ENCODE results near the gene CD6. TPM values are rescaled to one million over a fixed set of nuclear protein-coding genes. Genes with fewer than 3 reads are reported as not detected.
A peak's percentile ranks its signal among the peaks of the same experiment; 100 is the strongest.

CD6 gene
- polyA plus RNA-seq (2013, experiment 1 of 2), result 0.21 TPM
- polyA plus RNA-seq (2013, experiment 2 of 2), result 0.24 TPM

- Histone ChIP-seq H3K27me3 (ENCODE audit: control insufficient read depth in 3 of 3, insufficient read depth in 3 of 3, low read depth in 1 of 3, low read length in 3 of 3) (peaks cover 0 to 43% (median 2%) of the 10 kb centered on the region in 3 experiments), H2AFZ (ENCODE audit: low read length) (no peak within 1 kb of the TSS), H2BK5ac (ENCODE audit: low read length) (peak within 1 kb of the TSS; percentile 16), H3K4me2 (ENCODE audit: insufficient read depth, low read length, poor library complexity, severe bottlenecking) (no peak within 1 kb of the TSS), H3K79me1 (ENCODE audit: low read depth, low read length) (no peaks in the 10 kb centered on the region), H4K8ac (ENCODE audit: low read depth, low read length) (no peak within 1 kb of the TSS), H3K18ac (ENCODE audit: low read length) (peak within 1 kb of the TSS; percentile 53), H4K91ac (ENCODE audit: low read depth, low read length, poor library complexity) (peak within 1 kb of the TSS; percentile 20), H3K14ac (ENCODE audit: low read length) (no peak within 1 kb of the TSS), H2BK12ac (ENCODE audit: low read length) (no peak within 1 kb of the TSS), H2BK15ac (ENCODE audit: low read length) (no peak within 1 kb of the TSS), H3K4me1 (ENCODE audit: control insufficient read depth in 2 of 2, insufficient read depth in 1 of 2, low read depth in 1 of 2, low read length in 2 of 2) (peaks cover 0 to 3% of the 10 kb centered on the region in 2 donors), H3K9me3 (replicated peaks in 1 of 2; ENCODE audit: control insufficient read depth in 2 of 2, insufficient read depth in 1 of 2, low read depth in 1 of 2, low read length in 2 of 2) (peaks cover 0 to 2% of the 10 kb centered on the region in 2 donors), H3K36me3 (replicated peaks in 1 of 2; ENCODE audit: control insufficient read depth in 2 of 2, insufficient read depth in 2 of 2, low read length in 2 of 2) (no peaks in the 10 kb centered on the region), H3K27ac (replicated peaks; ENCODE audit: low read length) (no peak within 1 kb of the TSS), H3K4ac (ENCODE audit: low read length) (no peak within 1 kb of the TSS), H3K4me3 (ENCODE audit: low read length in 2 of 2) (peak within 1 kb of the TSS in 1 of 2 donors; percentile 9), H2BK120ac (ENCODE audit: low read depth, low read length) (peak within 1 kb of the TSS; percentile 73), H3K9ac (ENCODE audit: low read depth, low read length, poor library complexity) (no peak within 1 kb of the TSS), H2AK5ac (ENCODE audit: low read depth, low read length) (peak within 1 kb of the TSS; percentile 60), H3K23ac (ENCODE audit: low read depth, low read length, poor library complexity) (peak within 1 kb of the TSS; percentile 6)
- no peak for DNase-seq (ENCODE audit: low spot score)
- WGBS, 2 donors (ENCODE audit: extremely low coverage in 2 of 2, insufficient read length in 2 of 2, insufficient replicate concordance in 1 of 2), result no CpG with 5 or more reads among the region's 16 CpGs
These were observed at the start of gene CD6 for GRCh38 chr11:60971520-60971919. Gene CD6, plus strand, starts transcription at chr11:60971680. Its CDS starts 186 bp downstream, at chr11:60971866.

- no peak overlapping the region for H3K23ac ChIP-seq (ENCODE audit: low read depth, low read length, poor library complexity)
- no peak for DNase-seq (ENCODE audit: low spot score)
- WGBS, 2 donors (ENCODE audit: extremely low coverage in 2 of 2, insufficient read length in 2 of 2, insufficient replicate concordance in 1 of 2), result no CpG with 5 or more reads among the region's 23 CpGs
These were observed 49.6 kb upstream of the CD6 start for GRCh38 chr11:60921777-60922335.

GRCh38 chr11:60922906-60923305 lies 48.6 kb upstream of the CD6 start:
- H2AK5ac ChIP-seq (ENCODE audit: low read depth, low read length), result no peak overlapping the region
- no peak overlapping the region for H2BK12ac ChIP-seq (ENCODE audit: low read length)
- H3K23ac ChIP-seq (ENCODE audit: low read depth, low read length, poor library complexity), result no peak overlapping the region
- no peak for DNase-seq (ENCODE audit: low spot score)
- no CpG with 5 or more reads among the region's 6 CpGs for WGBS, 2 donors (ENCODE audit: extremely low coverage in 2 of 2, insufficient read length in 2 of 2, insufficient replicate concordance in 1 of 2)
- no peak overlapping the region for H4K91ac ChIP-seq (ENCODE audit: low read depth, low read length, poor library complexity)
- H3K4ac ChIP-seq (ENCODE audit: low read length), result no peak overlapping the region
- H2AFZ ChIP-seq (ENCODE audit: low read length), result no peak overlapping the region
- no peak overlapping the region for H3K4me2 ChIP-seq (ENCODE audit: insufficient read depth, low read length, poor library complexity, severe bottlenecking)
- no peaks in the 10 kb centered on the region for H3K9me3 ChIP-seq (replicated peaks in 1 of 2; ENCODE audit: control insufficient read depth in 2 of 2, insufficient read depth in 1 of 2, low read depth in 1 of 2, low read length in 2 of 2)
- H3K4me1 ChIP-seq (ENCODE audit: control insufficient read depth in 2 of 2, insufficient read depth in 1 of 2, low read depth in 1 of 2, low read length in 2 of 2), result peaks cover 11 to 15% of the 10 kb centered on the region in 2 donors
- H3K14ac ChIP-seq (ENCODE audit: low read length), result no peak overlapping the region
- no peak overlapping the region for H2BK120ac ChIP-seq (ENCODE audit: low read depth, low read length)
- H3K4me3 ChIP-seq (ENCODE audit: low read length in 2 of 2), result no peak overlapping the region
- no peaks in the 10 kb centered on the region for H3K27me3 ChIP-seq (ENCODE audit: control insufficient read depth in 3 of 3, insufficient read depth in 3 of 3, low read depth in 1 of 3, low read length in 3 of 3)
- peaks cover 38 to 73% of the 10 kb centered on the region in 2 donors for H3K36me3 ChIP-seq (replicated peaks in 1 of 2; ENCODE audit: control insufficient read depth in 2 of 2, insufficient read depth in 2 of 2, low read length in 2 of 2)
- H2BK5ac ChIP-seq (ENCODE audit: low read length), result no peak overlapping the region
- H3K27ac ChIP-seq (replicated peaks; ENCODE audit: low read length), result no peak overlapping the region
- H3K18ac ChIP-seq (ENCODE audit: low read length), result no peak overlapping the region
- H4K8ac ChIP-seq (ENCODE audit: low read depth, low read length), result no peak overlapping the region
- no peak overlapping the region for H2BK15ac ChIP-seq (ENCODE audit: low read length)
- peaks cover 11% of the 10 kb centered on the region for H3K79me1 ChIP-seq (ENCODE audit: low read depth, low read length)
- H3K9ac ChIP-seq (ENCODE audit: low read depth, low read length, poor library complexity), result no peak overlapping the region

More at GRCh38 chr11:60921777-60922335, 49.6 kb upstream of the CD6 start:
- Histone ChIP-seq H3K4me3 (ENCODE audit: low read length in 2 of 2) (no peak overlapping the region), H4K91ac (ENCODE audit: low read depth, low read length, poor library complexity) (no peak overlapping the region), H2AFZ (ENCODE audit: low read length) (no peak overlapping the region), H3K9me3 (replicated peaks in 1 of 2; ENCODE audit: control insufficient read depth in 2 of 2, insufficient read depth in 1 of 2, low read depth in 1 of 2, low read length in 2 of 2) (no peaks in the 10 kb centered on the region), H3K4me2 (ENCODE audit: insufficient read depth, low read length, poor library complexity, severe bottlenecking) (no peak overlapping the region), H3K27ac (replicated peaks; ENCODE audit: low read length) (no peak overlapping the region), H3K14ac (ENCODE audit: low read length) (no peak overlapping the region), H4K8ac (ENCODE audit: low read depth, low read length) (no peak overlapping the region), H3K18ac (ENCODE audit: low read length) (no peak overlapping the region), H2BK120ac (ENCODE audit: low read depth, low read length) (no peak overlapping the region), H2BK12ac (ENCODE audit: low read length) (no peak overlapping the region), H2BK5ac (ENCODE audit: low read length) (no peak overlapping the region), H2BK15ac (ENCODE audit: low read length) (no peak overlapping the region), H3K4ac (ENCODE audit: low read length) (no peak overlapping the region), H3K36me3 (replicated peaks in 1 of 2; ENCODE audit: control insufficient read depth in 2 of 2, insufficient read depth in 2 of 2, low read length in 2 of 2) (peaks cover 36 to 73% of the 10 kb centered on the region in 2 donors), H3K79me1 (ENCODE audit: low read depth, low read length) (peaks cover 7% of the 10 kb centered on the region), H3K9ac (ENCODE audit: low read depth, low read length, poor library complexity) (peak overlapping the region; percentile 54), H3K27me3 (ENCODE audit: control insufficient read depth in 3 of 3, insufficient read depth in 3 of 3, low read depth in 1 of 3, low read length in 3 of 3) (no peaks in the 10 kb centered on the region), H2AK5ac (ENCODE audit: low read depth, low read length) (no peak overlapping the region), H3K4me1 (ENCODE audit: control insufficient read depth in 2 of 2, insufficient read depth in 1 of 2, low read depth in 1 of 2, low read length in 2 of 2) (peaks cover 11 to 15% of the 10 kb centered on the region in 2 donors)

DNA sequence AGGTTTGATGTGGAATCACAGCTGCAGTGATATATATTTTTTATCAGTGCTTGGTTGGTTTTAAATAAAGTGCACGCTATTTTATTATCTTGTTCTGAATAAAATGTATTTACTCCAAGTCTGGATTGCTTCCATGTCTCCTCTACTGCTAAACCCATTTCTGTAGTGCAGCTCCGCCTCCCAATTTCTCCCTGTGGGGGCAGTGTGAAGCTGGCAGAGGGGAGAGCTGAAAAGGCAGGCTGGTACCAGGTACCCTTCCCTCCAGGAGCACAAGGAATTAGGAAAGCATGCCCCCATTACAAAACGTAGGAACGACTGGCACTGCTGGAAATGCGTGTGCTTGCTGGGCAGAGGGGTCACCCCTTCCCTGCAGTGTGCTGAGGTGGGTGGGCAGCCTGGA lies 48.2 kb upstream of the CD6 start:
- DNase-seq (ENCODE audit: low spot score), result no peak
- peak overlapping the region; percentile 77 for H2BK5ac ChIP-seq (ENCODE audit: low read length)

More for the DNA sequence above, 48.2 kb upstream of the CD6 start:
- H4K91ac ChIP-seq (ENCODE audit: low read depth, low read length, poor library complexity), result no peak overlapping the region
- no peak overlapping the region for H3K4me3 ChIP-seq (ENCODE audit: low read length in 2 of 2)
- peaks cover 11% of the 10 kb centered on the region for H3K79me1 ChIP-seq (ENCODE audit: low read depth, low read length)
- no peak overlapping the region for H4K8ac ChIP-seq (ENCODE audit: low read depth, low read length)
- no peaks in the 10 kb centered on the region for H3K9me3 ChIP-seq (replicated peaks in 1 of 2; ENCODE audit: control insufficient read depth in 2 of 2, insufficient read depth in 1 of 2, low read depth in 1 of 2, low read length in 2 of 2)
- H3K27me3 ChIP-seq (ENCODE audit: control insufficient read depth in 3 of 3, insufficient read depth in 3 of 3, low read depth in 1 of 3, low read length in 3 of 3), result no peaks in the 10 kb centered on the region
- H3K9ac ChIP-seq (ENCODE audit: low read depth, low read length, poor library complexity), result no peak overlapping the region
- H3K27ac ChIP-seq (replicated peaks; ENCODE audit: low read length), result no peak overlapping the region
- no peak overlapping the region for H3K4ac ChIP-seq (ENCODE audit: low read length)
- no CpG with 5 or more reads among the region's 5 CpGs for WGBS, 2 donors (ENCODE audit: extremely low coverage in 2 of 2, insufficient read length in 2 of 2, insufficient replicate concordance in 1 of 2)
- peaks cover 41 to 73% of the 10 kb centered on the region in 2 donors for H3K36me3 ChIP-seq (replicated peaks in 1 of 2; ENCODE audit: control insufficient read depth in 2 of 2, insufficient read depth in 2 of 2, low read length in 2 of 2)
- H2AFZ ChIP-seq (ENCODE audit: low read length), result no peak overlapping the region
- H2BK15ac ChIP-seq (ENCODE audit: low read length), result peak overlapping the region; percentile 7
- peaks cover 11 to 15% of the 10 kb centered on the region in 2 donors for H3K4me1 ChIP-seq (ENCODE audit: control insufficient read depth in 2 of 2, insufficient read depth in 1 of 2, low read depth in 1 of 2, low read length in 2 of 2)
- H3K14ac ChIP-seq (ENCODE audit: low read length), result peak overlapping the region; percentile 13
- no peak overlapping the region for H3K4me2 ChIP-seq (ENCODE audit: insufficient read depth, low read length, poor library complexity, severe bottlenecking)
- peak overlapping the region; percentile 77 for H3K18ac ChIP-seq (ENCODE audit: low read length)
- peak overlapping the region; percentile 49 for H2BK120ac ChIP-seq (ENCODE audit: low read depth, low read length)
- no peak overlapping the region for H3K23ac ChIP-seq (ENCODE audit: low read depth, low read length, poor library complexity)
- no peak overlapping the region for H2BK12ac ChIP-seq (ENCODE audit: low read length)
- H2AK5ac ChIP-seq (ENCODE audit: low read depth, low read length), result peak overlapping the region; percentile 51

Data from neuronal stem cell (in vitro differentiated cells).